K562 (cell line): ENCODE measurements around the gene CMIP. TPM values are rescaled to one million over a fixed set of nuclear protein-coding genes. Genes with fewer than 3 reads are reported as not detected.
A peak's percentile ranks its signal among the peaks of the same experiment; 100 is the strongest.

ENCODE experiments used
- ATAC-seq: fragments of 200-7000 bp; cut with Tn5 transposase; 3 replicates; pipeline ENCODE4 v1.9.1; 2020; ENCODE audit warnings: moderate library complexity
- BruUV-seq: library from RNA; stranded (reverse); fragments of 400-500 nt; replicated peaks from 2 replicates; lab custom pipeline; 2021; lab: Mats Ljungman, UMichigan
- CTCF ChIA-PET: fragments of 300-600 bp; formaldehyde crosslinking; extraction: SDS; loops from one replicate; lab custom pipeline; 2021; ENCODE audit warnings: low intra/inter-chr PET ratio; lab: Yijun Ruan, JAX
- POLR2A ChIA-PET: fragments of 300-600, 350-650 bp; sonication (Branson Sonifier 250); formaldehyde crosslinking; extraction: SDS; loops from one replicate; lab custom pipeline; 2021; ENCODE audit warnings: antibody characterized with exemption, inconsistent platforms; lab: Yijun Ruan, JAX
- DNase-seq, 4 experiments: peaks; one replicate each; pipeline versions ENCODE4 v3.0.0 to v3.0.0-alpha.2; 2011 to 2018; ENCODE audit warnings: low spot score in 3 of 4, mixed read lengths in 3 of 4; ENCODE audit errors: extremely low read depth in 1 of 4
- FAIRE-seq: peaks from 2 replicates; lab custom pipeline; 2011; peaks lifted over from hg19 to GRCh38; lab: Jason Lieb, UNC
- H2AFZ ChIP-seq: 2 replicates; pipeline ENCODE4 v1.6.0; 2011; ENCODE audit warnings: low read depth, low read length, control low read depth, inconsistent platforms
- H3K27ac ChIP-seq: fragments of 200-600 bp; 3 replicates; pipeline ENCODE4 v1.8.0; 2011; ENCODE audit warnings: low read depth, mild to moderate bottlenecking, control low read depth, inconsistent platforms, low read length, moderate library complexity, mixed read lengths; ENCODE audit errors: extremely low read depth
- H3K27me3 ChIP-seq, 2 experiments: fragments of 300-600 bp in 1 of 2; 2 replicates in 1 of 2; 3 replicates in 1 of 2; pipeline versions ENCODE4 v1.6.0 to v1.8.0; 2011; ENCODE audit warnings: inconsistent platforms in 2 of 2, low read length in 2 of 2, mild to moderate bottlenecking in 1 of 2, mixed read lengths in 1 of 2, moderate library complexity in 1 of 2; ENCODE audit not compliant: control insufficient read depth in 2 of 2, insufficient read depth in 2 of 2
- H3K36me3 ChIP-seq: fragments of 300-600 bp; 3 replicates; pipeline ENCODE4 v1.8.0; 2011; ENCODE audit warnings: mild to moderate bottlenecking, low read length, inconsistent platforms; ENCODE audit not compliant: control insufficient read depth, insufficient read depth
- H3K4me1 ChIP-seq, 2 experiments: fragments of 200-600 bp in 1 of 2; replicated peaks in 1 of 2; 2 replicates in 1 of 2; 3 replicates in 1 of 2; pipeline versions ENCODE4 v1.5.1 to v1.8.0; 2011; ENCODE audit warnings: inconsistent platforms in 2 of 2, low read length in 2 of 2, mild to moderate bottlenecking in 1 of 2, mixed read lengths in 1 of 2, moderate library complexity in 1 of 2; ENCODE audit not compliant: control insufficient read depth in 2 of 2, insufficient read depth in 2 of 2
- H3K4me2 ChIP-seq: 2 replicates; pipeline ENCODE4 v1.6.1; 2011; ENCODE audit warnings: low read length, control low read depth, inconsistent platforms, mixed read lengths; ENCODE audit not compliant: insufficient read depth
- H3K4me3 ChIP-seq: fragments of 200-600 bp; sonication (generic), shearing (Covaris generic); 2 replicates; pipeline ENCODE4 v1.5.1; 2016; ENCODE audit warnings: control low read depth, inconsistent platforms
- H3K79me2 ChIP-seq: fragments of 200-600 bp; 3 replicates; pipeline ENCODE4 v1.8.0; 2011; ENCODE audit warnings: low read length, inconsistent platforms; ENCODE audit not compliant: control insufficient read depth, insufficient read depth
- H3K9ac ChIP-seq, 2 experiments: 2 replicates each; pipeline versions ENCODE4 v1.6.0 to v1.6.1; 2011; ENCODE audit warnings: low read depth in 2 of 2, low read length in 2 of 2, control low read depth in 1 of 2, inconsistent platforms in 1 of 2, mild to moderate bottlenecking in 1 of 2, mixed read lengths in 1 of 2; ENCODE audit not compliant: insufficient read depth in 1 of 2
- H3K9me1 ChIP-seq: one replicate; pipeline ENCODE4 v1.6.0; 2011; ENCODE audit warnings: inconsistent platforms, mild to moderate bottlenecking, low read length, moderate library complexity; ENCODE audit not compliant: control insufficient read depth, insufficient read depth
- H3K9me3 ChIP-seq: replicated peaks from 2 replicates; pipeline ENCODE4 v1.5.1; 2011; ENCODE audit warnings: low read depth, low read length, inconsistent platforms; ENCODE audit not compliant: control insufficient read depth, insufficient read depth
- H4K20me1 ChIP-seq: replicated peaks from 2 replicates; pipeline ENCODE4 v1.6.1; 2011; ENCODE audit warnings: low read length, inconsistent platforms, mixed read lengths; ENCODE audit not compliant: control insufficient read depth, insufficient read depth
- CREM ChIP-seq: IDR thresholded peaks from 2 replicates; pipeline ENCODE4 v1.6.1; 2014; ENCODE audit warnings: antibody characterized with exemption, low read depth
- FOSL1 ChIP-seq: fragments of 200-800 bp; sonication (Bioruptor generic); conservative IDR thresholded peaks from 2 replicates; pipeline ENCODE4 v1.6.1; 2016; ENCODE audit warnings: missing genetic modification characterization, missing compliant biosample characterization
- LEF1 ChIP-seq: fragments of 450-650 bp; IDR thresholded peaks from 2 replicates; pipeline ENCODE4 v1.6.1; 2016; ENCODE audit warnings: mild to moderate bottlenecking
- MLLT1 ChIP-seq, 2 experiments: fragments of 450-650 bp; IDR thresholded peaks; 2 replicates each; pipeline ENCODE4 v1.6.1; 2016
- MLX ChIP-seq, 2 experiments: fragments of 450-650 bp in 1 of 2; sonication (generic) in 1 of 2; formaldehyde crosslinking; conservative IDR thresholded peaks; 2 replicates each; pipeline versions ENCODE4 v1.4.0 to v1.8.1; 2020 to 2022; ENCODE audit warnings: mild to moderate bottlenecking in 1 of 2, missing genetic modification reagents in 1 of 2
- TFAP4 ChIP-seq: sonication (generic); formaldehyde crosslinking; IDR thresholded peaks from 2 replicates; pipeline ENCODE4 v1.8.0; 2022; ENCODE audit warnings: missing genetic modification reagents, mild to moderate bottlenecking, moderate library complexity, borderline replicate concordance
- THAP7 ChIP-seq: fragments of 250-450 bp; sonication (Bioruptor Pico); IDR thresholded peaks from 2 replicates; pipeline ENCODE4 v1.5.0; 2021
- U2AF1 ChIP-seq: fragments of 200-400 bp; formaldehyde crosslinking; optimal IDR thresholded peaks from 2 replicates; pipeline ENCODE3; 2017; ENCODE audit warnings: mild to moderate bottlenecking, low read depth, low read length, moderate library complexity
- ZBTB17 ChIP-seq: fragments of 450-650 bp; formaldehyde crosslinking; IDR thresholded peaks from 2 replicates; pipeline ENCODE4 v1.4.0; 2020; ENCODE audit warnings: mild to moderate bottlenecking
- ZNF23 ChIP-seq: fragments of 250-450 bp; sonication (Bioruptor Pico); IDR thresholded peaks from 2 replicates; pipeline ENCODE4 v1.4.0; 2020; ENCODE audit warnings: mild to moderate bottlenecking
- WGBS: fragments of 100-300 bp; shearing (Covaris generic); methylation state at CpG from one replicate; pipeline ENCODE4 v1.1.6; 2016; ENCODE audit warnings: low coverage, mixed read lengths; ENCODE audit not compliant: insufficient coverage; ENCODE audit errors: missing lambda C conversion rate; 5-methylcytosine and 5-hydroxymethylcytosine counted together
- in situ Hi-C: fragments of 300-500 bp; cut with MboI; formaldehyde crosslinking; loops from 4 replicates; pipeline ENCODE4 v1.15.0; 2018; ENCODE audit warnings: inconsistent platforms, mixed read lengths
- intact Hi-C: fragments of 100-400 bp; cut with micrococcal nuclease; formaldehyde crosslinking; loops from 2 replicates; pipeline ENCODE4 v1.14.2; 2022
- polyA plus RNA-seq, 8 experiments: library from polyadenylated mRNA; depleted of rRNA in 4 of 8; stranded (reverse) in 5 of 8; unstranded in 3 of 8; fragments of >200 nt; fragmentation: Nextera tagmentation in 2 of 8; fragmentation: Illumina TruSeq in 1 of 8; extraction: Ambion mirVana in 2 of 8; extraction: Trizol in 1 of 8; gene quantifications; 2 replicates each; pipeline versions ENCODE4 v1.2.1 to v1.2.3, GENCODE V29; 2011 to 2014; ENCODE audit warnings: inconsistent platforms in 1 of 8, missing spikeins in 1 of 8
- total RNA-seq, 7 experiments: library from RNA; depleted of rRNA in 6 of 7; stranded (reverse); fragments of >200 nt in 6 of 7; fragmentation: Illumina TruSeq in 2 of 7; extraction: Trizol in 2 of 7; gene quantifications; 2 replicates each; pipeline versions ENCODE4 v1.2.1 to v1.2.3, GENCODE V29; 2011 to 2021; ENCODE audit warnings: low replicate concordance in 1 of 7

Gene CMIP
- total and polyA plus RNA-seq, 9 of the 15 experiments (the other 6 are each of a cell fraction or from before 2014, with no cell fraction given): 0.94 to 82.5 (median 10.3) TPM

- in situ Hi-C loops: no loop called here
Observed at GRCh38 chr16:81665588-81665987, 221.0 kb downstream of the CMIP start.

More at GRCh38 chr16:81665588-81665987, 221.0 kb downstream of the CMIP start:
- 76% methylated on average over 4 of the region's 4 CpGs for WGBS
- intact Hi-C loops: no loop called here
- Histone ChIP-seq H3K36me3 (peaks cover 69% of the 10 kb centered on the region), H3K27me3 (no peaks in the 10 kb centered on the region), H3K9me1 (no peaks in the 10 kb centered on the region), H3K4me3 (no peak overlapping the region)
- DNase-seq (no peak), ATAC-seq (no peak)
- BruUV-seq: no TSS peak
- TF ChIP-seq ZNF23 (CRISPR knock-in tag): peak; percentile 95
- TF ChIP-seq LEF1: no peak
- no peak for TF ChIP-seq THAP7 (CRISPR knock-in tag)
- peak; percentile 91 for TF ChIP-seq ZBTB17 (CRISPR knock-in tag)
- TF ChIP-seq MLX (CRISPR knock-in tag; conservative IDR thresholded peaks at IDR 0.05): no peak
- TF ChIP-seq FOSL1 (tag): no peak
- TF ChIP-seq CREM: no peak
- TF ChIP-seq U2AF1: no peak
- TF ChIP-seq TFAP4 (CRISPR knock-in tag): no peak
- 0 out of 4 replicates have a peak, but pooled peaks of 1 of the 2 experiments have one; percentile 40 for TF ChIP-seq MLLT1 (IDR thresholded peaks at IDR 0.05)
- TF ChIP-seq, all 486 proteins: peak for 3
- no peak overlapping the region for H3K4me2 ChIP-seq
- CTCF ChIA-PET: no interaction called here
- FAIRE-seq: no peak
- no peaks in the 10 kb centered on the region for H4K20me1 ChIP-seq
- H3K9me3 ChIP-seq: no peaks in the 10 kb centered on the region
- no peaks in the 10 kb centered on the region for H3K79me2 ChIP-seq
- peaks cover 0 to 6% of the 10 kb centered on the region in 2 experiments; a peak in 1 of 5 replicates for H3K4me1 ChIP-seq
- H3K27ac ChIP-seq: no peak overlapping the region
- POLR2A ChIA-PET: interaction anchor here (0.7 kb wide), 1 partner anchor 1209 kb away, joined by 3 read pairs; no protein-coding TSS in a partner anchor
- no peak overlapping the region for H3K9ac ChIP-seq
- no peak overlapping the region for H2AFZ ChIP-seq
